Activated T-cell treated with anti-CD3 and anti-CD28 coated beads, Interleukin-2, amount 50 U/mL, for 1 hour (primary cell): ENCODE results near the gene RARRES2.
"Not testable (repeated sequence)": the region's sequence is repeated elsewhere in the genome, so short reads cannot be mapped to it uniquely, and the experiment has no call there.

Experiments used
- DNase-seq: peaks from one replicate; pipeline ENCODE4 v3.0.0-alpha.2; 2020

The RARRES2 gene

DNA sequence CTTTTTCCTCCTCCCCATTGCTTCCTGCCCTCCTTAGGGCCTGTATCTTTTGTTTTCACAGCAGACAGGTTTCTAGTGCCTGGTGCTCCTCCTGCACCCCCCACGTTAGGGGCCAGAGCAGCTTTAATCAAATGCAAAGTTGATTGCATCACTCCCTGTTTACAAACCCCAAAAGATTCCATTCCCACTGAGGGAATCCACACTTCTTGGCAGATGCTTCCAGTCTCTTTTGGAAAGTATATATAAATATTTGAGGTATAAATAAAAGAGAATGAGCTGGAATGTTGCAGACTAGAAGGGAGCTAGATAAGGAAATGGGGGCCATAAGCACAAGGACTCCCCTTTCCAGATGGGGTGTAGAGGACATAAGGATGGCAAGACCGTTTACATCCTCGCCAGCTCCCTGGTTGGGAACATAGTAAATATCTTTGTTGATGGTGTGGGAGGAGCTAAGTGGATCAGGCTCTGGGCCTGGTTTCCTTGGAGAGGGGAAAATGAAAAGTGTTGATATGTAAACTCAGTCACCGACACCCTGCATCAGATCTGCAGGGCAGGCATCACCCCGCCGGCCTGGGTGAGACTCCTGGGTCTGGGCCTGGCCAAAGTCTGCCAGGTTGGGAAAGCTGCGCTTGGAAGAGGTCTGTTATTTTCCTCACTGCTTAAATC lies 6.2 kb downstream of the RARRES2 start:
- no peak for DNase-seq

DNA sequence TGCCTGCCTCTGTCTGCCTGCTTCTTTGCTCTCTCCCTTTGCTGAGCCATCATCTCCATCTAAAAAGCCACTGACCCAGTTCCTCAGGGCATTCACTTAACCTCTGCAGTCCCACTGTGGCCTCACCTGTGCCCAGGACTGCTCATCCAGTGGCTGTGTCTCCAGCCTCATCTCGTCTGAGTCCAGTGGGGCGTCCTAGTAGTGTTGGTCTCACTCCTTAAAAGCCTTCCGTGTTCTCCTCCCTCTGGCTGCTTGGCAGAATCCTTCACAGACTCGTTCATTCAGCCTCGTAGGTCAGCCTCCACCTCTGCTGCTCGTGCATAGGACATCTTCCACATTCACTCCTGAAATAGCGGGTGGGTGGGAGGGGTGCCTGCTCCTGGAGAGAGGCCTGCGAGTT lies 7.3 kb downstream of the RARRES2 start:
- DNase-seq = no peak

- DNase-seq = no peak
Observed at GRCh38 chr7:150333659-150334058, 7.8 kb downstream of the RARRES2 start.

DNA sequence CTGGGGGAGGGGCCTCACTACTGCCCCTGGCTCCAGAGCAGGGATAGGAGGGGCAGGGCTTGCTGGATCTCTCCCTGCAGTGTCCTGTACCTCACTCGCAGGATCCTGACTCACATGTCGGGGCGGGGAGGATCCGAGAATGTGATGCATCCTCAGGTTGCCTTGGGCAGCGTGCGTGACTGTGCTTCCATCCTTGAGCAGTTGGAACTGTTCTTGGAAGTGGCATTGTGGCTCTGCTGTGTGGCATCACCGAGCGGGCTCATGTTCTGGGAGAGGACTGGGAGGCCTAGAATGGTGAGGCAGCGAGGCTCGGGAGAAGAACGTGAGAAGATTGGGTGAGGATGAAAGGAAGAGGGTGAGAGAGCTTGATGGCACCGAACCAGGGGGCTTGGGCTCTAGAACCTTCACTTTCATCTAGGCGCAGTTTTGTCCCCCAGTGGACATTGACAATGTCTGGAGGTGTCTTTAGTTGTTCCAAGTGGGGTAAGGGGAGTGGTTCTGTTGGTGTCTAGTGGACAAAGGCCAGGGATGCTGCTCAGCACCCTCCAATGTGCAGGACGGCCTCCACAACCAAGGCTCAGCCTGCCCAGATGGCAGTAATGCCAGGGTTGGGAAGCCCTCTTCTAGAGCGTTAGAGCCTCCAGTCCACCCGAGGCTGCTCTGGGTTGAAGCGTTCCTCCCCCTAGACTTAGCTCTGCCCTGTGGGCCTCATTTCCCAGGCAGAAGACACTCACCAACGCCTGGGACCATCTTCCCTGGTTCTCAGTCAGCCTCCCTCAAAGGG lies 8.4 kb downstream of the RARRES2 start:
- DNase-seq = no peak

DNA sequence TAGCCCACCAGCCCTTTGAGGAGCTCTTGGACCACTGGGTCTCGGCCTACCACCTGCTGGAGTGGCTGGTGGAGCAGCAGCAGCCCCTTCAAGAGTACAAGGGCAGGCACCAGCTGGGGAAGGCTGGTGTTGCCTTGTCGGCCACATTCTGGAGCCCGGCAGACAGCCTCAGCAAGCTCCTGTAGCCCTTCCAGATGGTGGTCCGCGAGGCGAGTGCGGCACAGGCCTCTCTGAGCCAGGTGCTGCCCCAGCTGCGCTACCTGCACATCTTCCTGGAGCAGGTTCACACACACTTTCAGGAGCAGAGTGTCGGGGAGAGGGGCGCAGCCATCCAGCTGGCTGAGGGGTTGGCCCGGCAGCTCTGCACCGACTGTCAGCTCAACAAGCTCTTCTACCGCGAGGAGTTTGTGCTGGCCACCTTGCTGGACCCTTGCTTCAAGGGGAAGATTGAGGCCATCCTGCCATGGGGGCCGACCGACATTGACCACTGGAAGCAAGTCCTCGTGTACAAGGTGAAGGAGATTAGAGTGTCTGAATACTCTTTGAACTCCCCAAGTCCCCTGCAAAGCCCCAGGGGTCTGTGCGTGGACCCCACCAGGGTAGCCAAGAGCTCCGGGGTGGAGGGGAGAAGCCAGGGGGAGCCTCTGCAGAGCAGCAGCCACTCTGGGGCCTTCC lies 11.1 kb downstream of the RARRES2 start:
- no peak for DNase-seq

- no peak for DNase-seq
Observed at GRCh38 chr7:150329331-150330120, 11.9 kb downstream of the RARRES2 start.

DNA sequence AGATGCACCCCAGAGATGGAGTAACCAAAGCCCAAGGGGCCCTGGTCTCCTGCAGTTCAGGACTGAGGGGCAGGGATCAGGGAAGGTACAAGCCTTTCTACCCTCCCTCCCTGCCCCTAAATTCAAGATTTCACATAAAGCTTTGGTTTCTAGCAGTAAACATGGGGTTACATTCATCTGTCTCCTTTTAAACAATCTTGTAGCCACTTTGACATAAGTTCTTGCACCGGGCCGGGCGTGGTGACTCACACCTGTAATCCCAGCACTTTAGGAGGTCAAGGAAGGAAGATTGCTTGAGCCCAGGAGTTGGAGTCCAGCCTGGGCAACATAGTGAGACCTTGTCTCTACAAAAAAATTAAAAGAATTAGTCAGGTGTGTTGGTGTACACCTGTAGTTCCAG lies 14.1 kb downstream of the RARRES2 start:
- DNase-seq = no peak

GRCh38 chr7:150326657-150327268 lies 14.7 kb downstream of the RARRES2 start:
- DNase-seq = no peak

- no peak for DNase-seq
Observed at GRCh38 chr7:150325901-150326300, 15.5 kb downstream of the RARRES2 start.

- no peak for DNase-seq
Observed at GRCh38 chr7:150325110-150325611, 16.3 kb downstream of the RARRES2 start.

GRCh38 chr7:150324373-150324961 lies 17.0 kb downstream of the RARRES2 start:
- DNase-seq = no peak

- no peak for DNase-seq
Observed at GRCh38 chr7:150323682-150324372, 17.6 kb downstream of the RARRES2 start.

DNA sequence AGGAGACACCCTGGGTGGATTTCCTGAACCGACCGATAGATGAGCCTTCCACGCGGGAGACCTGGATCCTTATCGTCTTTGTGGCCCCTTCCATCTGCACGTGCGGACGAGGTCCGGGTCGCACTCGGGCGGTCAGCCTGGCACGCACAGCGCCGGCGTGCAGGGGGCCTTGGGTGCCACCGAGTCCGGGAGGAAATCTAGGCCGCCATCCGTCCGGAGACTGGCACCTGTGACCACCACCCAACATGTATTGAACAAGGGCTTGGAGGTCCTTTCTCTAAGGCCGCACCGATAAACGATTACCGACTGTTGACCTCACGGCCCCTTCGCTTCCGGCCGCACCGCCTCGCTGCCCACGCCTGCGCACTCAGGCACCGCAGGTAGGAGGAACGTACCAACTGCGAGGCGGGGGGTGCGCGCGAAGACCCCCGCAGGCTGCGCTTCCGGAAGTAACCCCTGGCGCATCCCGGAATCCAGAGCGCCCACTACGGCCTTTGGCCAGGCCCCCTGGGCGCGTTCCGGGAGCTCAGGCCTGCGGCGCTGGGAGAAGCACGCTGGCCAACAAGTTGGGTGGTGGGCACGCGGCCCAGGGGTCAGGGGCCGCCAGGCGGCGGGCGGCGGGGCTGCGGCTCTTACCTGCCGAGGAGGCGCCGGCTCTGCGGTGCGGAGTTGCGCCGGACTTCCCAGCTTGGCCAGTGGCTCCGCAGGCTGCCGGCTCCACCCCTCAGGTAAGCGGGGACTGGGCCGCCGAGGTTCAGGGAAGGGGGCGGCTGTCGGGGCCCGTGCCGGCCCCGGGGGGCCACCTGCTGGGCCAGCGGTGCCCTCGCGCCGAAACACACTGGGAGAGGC lies 18.4 kb downstream of the RARRES2 start, which contains the start of the genes ACTR3C and LRRC61:
Gene ACTR3C, minus strand, starts transcription at position 713 of the 849 bp plus-strand sequence. CDS start 28,249 bp downstream, outside the sequence.
Gene LRRC61, plus strand, starts transcription at position 523 of the 849 bp plus-strand sequence. CDS start 13,507 bp downstream, outside the sequence.
- peak; percentile 65 for DNase-seq

DNA sequence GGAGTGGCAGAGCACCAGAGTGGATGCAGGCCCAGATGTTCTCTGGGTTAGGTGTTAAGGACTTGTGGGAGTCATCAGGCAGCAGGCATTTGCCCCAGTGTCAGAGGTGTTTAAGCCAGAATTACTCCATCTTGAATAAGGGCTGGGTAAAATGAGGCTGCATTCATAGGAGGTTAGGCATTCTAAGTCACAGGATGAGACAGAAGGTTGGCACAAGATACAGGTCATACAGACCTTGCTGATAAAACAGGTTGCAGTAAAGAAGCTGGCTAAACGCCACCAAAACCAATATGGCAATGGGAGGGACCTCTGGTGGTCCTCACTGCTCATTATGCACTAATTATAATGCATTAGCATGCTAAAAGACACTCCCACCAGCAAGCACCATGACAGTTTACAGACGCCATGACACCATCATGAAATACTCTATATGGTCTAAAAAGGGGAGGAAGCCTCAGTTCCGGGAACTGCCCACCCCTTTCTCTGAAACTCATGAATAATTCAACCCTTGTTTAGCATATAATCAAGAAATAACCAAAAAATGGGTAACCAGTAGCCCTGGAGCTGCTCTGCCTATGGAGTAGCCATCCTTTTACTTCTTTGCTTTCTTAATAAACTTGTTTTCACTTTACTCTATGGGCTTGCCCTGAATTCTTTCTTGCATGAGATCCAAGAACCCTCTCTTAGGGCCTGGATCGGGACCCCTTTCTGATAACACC lies 19.2 kb downstream of the RARRES2 start:
- DNase-seq = no peak

DNA sequence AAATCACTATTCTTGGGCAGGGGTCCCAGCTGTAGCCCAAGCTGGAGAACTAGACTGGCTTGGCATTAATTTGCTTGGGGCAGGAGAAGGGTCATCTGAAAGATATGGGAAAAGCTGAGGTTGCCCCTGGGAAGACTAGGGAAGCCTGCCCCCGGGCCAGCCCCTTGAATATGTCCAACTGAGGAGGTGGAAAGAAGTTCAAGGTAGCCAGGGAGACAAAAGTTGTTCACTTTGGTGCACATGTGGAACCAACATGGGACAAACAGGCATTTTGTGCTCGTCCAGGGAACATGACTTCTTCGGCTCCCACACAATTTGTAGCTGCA lies 19.7 kb downstream of the RARRES2 start:
- no peak for DNase-seq

DNA sequence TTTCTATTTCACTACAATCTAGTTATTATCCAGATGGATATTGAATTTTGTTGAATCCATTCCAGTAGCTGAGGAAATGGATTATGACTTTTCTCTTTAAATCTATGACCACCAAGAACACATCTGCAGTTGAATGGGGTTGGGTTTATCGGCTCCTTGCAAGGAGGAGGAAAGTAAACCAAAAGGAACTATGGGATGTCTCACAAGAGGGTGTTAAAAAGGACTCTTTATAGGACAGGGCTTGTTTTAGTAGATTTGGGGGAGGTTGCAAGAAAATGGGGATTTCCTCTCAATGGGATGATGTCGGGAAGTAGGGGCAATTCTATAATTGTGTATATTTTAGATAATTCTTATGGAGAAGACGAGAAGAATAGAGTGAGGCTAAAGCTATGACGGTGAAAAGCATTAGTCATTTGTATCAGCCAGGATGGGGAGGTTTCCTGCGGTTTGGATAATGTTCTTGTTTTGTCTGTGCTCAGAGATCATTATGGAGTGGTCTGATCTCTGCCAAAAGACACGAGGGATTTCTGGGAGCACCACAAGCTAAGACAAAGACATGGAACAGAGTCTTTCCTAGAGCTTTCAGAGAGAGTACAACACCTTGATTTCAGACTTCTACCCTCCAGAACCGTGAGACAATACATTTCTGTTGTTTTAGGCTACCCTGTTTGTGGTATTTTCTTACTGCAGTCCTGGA lies 23.5 kb downstream of the RARRES2 start:
- DNase-seq = no peak

DNA sequence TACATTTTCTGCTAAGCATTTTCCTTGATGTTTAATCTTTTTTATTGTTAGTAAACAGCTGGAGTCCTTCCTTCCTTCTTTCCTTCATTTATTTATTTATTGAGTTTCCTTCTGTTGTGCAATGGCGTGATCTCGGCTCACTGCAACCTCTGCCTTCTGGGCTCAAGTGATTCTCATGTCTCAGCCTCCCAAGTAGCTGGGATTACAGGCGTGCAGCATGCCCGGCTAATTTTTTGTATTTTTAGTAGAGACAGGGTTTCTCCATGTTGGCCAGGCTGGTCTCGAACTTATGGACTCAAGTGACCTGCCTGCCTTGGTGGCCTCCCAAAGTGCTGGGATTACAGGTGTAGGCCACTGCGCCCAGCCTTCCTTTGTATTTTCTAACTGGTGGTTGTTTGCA lies 24.4 kb downstream of the RARRES2 start:
- DNase-seq = not testable (repeated sequence)

GRCh38 chr7:150314639-150315239 lies 26.7 kb downstream of the RARRES2 start:
- DNase-seq = no peak
